B cell (primary cell): ENCODE results near the gene HOXB1. TPM values are rescaled to one million over a fixed set of nuclear protein-coding genes. Genes with fewer than 3 reads are reported as not detected.

Experiments used
- ATAC-seq: fragments of 200-7000 bp; cut with Tn5 transposase; one replicate; pipeline ENCODE4 v1.10.0; 2021; ENCODE audit warnings: low read depth, mild to moderate bottlenecking, moderate number of reproducible peaks, moderate library complexity
- CTCF ChIA-PET: fragments of 350-600 bp; sonication (Branson Sonifier 250); formaldehyde crosslinking; loops from one replicate; lab custom pipeline; 2021; ENCODE audit warnings: antibody characterized with exemption, inconsistent platforms; lab: Charles Lee
- POLR2A ChIA-PET: fragments of 350-600 bp; sonication (Branson Sonifier 250); formaldehyde crosslinking; loops from one replicate; lab custom pipeline; 2021; ENCODE audit warnings: antibody characterized with exemption; lab: Charles Lee
- DNase-seq: peaks from one replicate; pipeline ENCODE4 v3.0.0; 2013
- H2AFZ ChIP-seq: 2 replicates; pipeline ENCODE4 v1.6.1; 2012; ENCODE audit warnings: mild to moderate bottlenecking, low read depth, low read length; ENCODE audit not compliant: insufficient read depth, poor library complexity, severe bottlenecking
- H3K27ac ChIP-seq, 2 donors: 1 replicate in 1 of 2; 2 replicates in 1 of 2; pipeline ENCODE4 v1.5.1; 2012 to 2013; ENCODE audit warnings: low read length in 2 of 2, mild to moderate bottlenecking in 2 of 2, moderate library complexity in 1 of 2
- H3K27me3 ChIP-seq, 4 experiments: fragments of 200-600 bp in 1 of 4; sonication (generic) in 1 of 4; replicated peaks in 1 of 4; 1 replicate in 2 of 4; 2 replicates in 2 of 4; pipeline versions ENCODE4 v1.6.1 to v1.7.0; 2013 to 2016; ENCODE audit warnings: low read length in 3 of 4, mild to moderate bottlenecking in 2 of 4, mixed read lengths in 1 of 4, moderate library complexity in 1 of 4; ENCODE audit not compliant: insufficient read depth in 4 of 4, control insufficient read depth in 3 of 4; ENCODE audit errors: control extremely low read depth in 1 of 4
- H3K36me3 ChIP-seq, 2 experiments: replicated peaks in 1 of 2; 1 replicate in 1 of 2; 2 replicates in 1 of 2; pipeline versions ENCODE4 v1.6.1 to v1.7.1; 2013; ENCODE audit warnings: low read length in 1 of 2; ENCODE audit not compliant: insufficient read depth in 2 of 2, control insufficient read depth in 1 of 2; ENCODE audit errors: control extremely low read depth in 1 of 2, extremely low read depth in 1 of 2
- H3K4me1 ChIP-seq, 2 donors: fragments of 200-600 bp in 1 of 2; sonication (generic) in 1 of 2; 1 replicate in 1 of 2; 2 replicates in 1 of 2; pipeline versions ENCODE4 v1.5.1 to v1.6.1; 2013 to 2017; ENCODE audit warnings: low read length in 2 of 2; ENCODE audit not compliant: control insufficient read depth in 2 of 2, insufficient read depth in 2 of 2
- H3K4me2 ChIP-seq: replicated peaks from 2 replicates; pipeline ENCODE3; 2012; ENCODE audit warnings: mild to moderate bottlenecking, low read depth, low read length; ENCODE audit not compliant: poor library complexity, severe bottlenecking
- H3K4me3 ChIP-seq, 5 experiments: fragments of 200-600 bp in 1 of 5; sonication (generic) in 1 of 5; 1 replicate in 3 of 5; 2 replicates in 2 of 5; pipeline versions ENCODE4 v1.5.1 to v1.7.0; 2011 to 2016; ENCODE audit warnings: low read length in 4 of 5, mild to moderate bottlenecking in 4 of 5, low read depth in 2 of 5, control low read depth in 1 of 5, moderate library complexity in 1 of 5; ENCODE audit not compliant: insufficient read depth in 1 of 5; ENCODE audit errors: control extremely low read depth in 1 of 5, extremely low read depth in 1 of 5
- H3K79me2 ChIP-seq: fragments of 200-600 bp; sonication (generic); one replicate; pipeline ENCODE4 v1.6.0; 2016; ENCODE audit warnings: low read length; ENCODE audit not compliant: control insufficient read depth, insufficient read depth
- H3K9ac ChIP-seq: fragments of 200-600 bp; sonication (generic); 2 replicates; pipeline ENCODE4 v1.6.1; 2017; ENCODE audit warnings: mild to moderate bottlenecking, low read length, moderate library complexity
- H3K9me3 ChIP-seq, 3 donors: one replicate each; pipeline versions ENCODE4 v1.6.1 to v1.7.1; 2013; ENCODE audit warnings: low read length in 2 of 3; ENCODE audit not compliant: control insufficient read depth in 2 of 3, insufficient read depth in 1 of 3; ENCODE audit errors: control extremely low read depth in 1 of 3
- H4K20me1 ChIP-seq: 2 replicates; pipeline ENCODE4 v1.6.0; 2012; ENCODE audit warnings: mild to moderate bottlenecking, low read length; ENCODE audit not compliant: insufficient read depth, control insufficient read depth, poor library complexity, severe bottlenecking
- H3K27ac Mint-ChIP-seq: one replicate; pipeline ENCODE4 v1.8.0; 2021; ENCODE audit warnings: mixed read lengths
- H3K27me3 Mint-ChIP-seq: one replicate; pipeline ENCODE4 v1.8.0; 2021; ENCODE audit warnings: mixed read lengths
- H3K4me1 Mint-ChIP-seq: one replicate; pipeline ENCODE4 v1.8.0; 2021; ENCODE audit warnings: mixed read lengths
- H3K4me3 Mint-ChIP-seq: one replicate; pipeline ENCODE4 v1.8.0; 2021; ENCODE audit warnings: mixed read lengths
- H3K9me3 Mint-ChIP-seq: one replicate; pipeline ENCODE4 v1.8.0; 2022; ENCODE audit warnings: mixed read lengths; ENCODE audit not compliant: insufficient read depth
- CTCF ChIP-seq: fragments of 200-600 bp; IDR thresholded peaks from one replicate; pipeline ENCODE4 v1.8.0; 2022; ENCODE audit warnings: antibody characterized with exemption, mild to moderate bottlenecking
- EZH2 ChIP-seq: IDR thresholded peaks from 2 replicates; pipeline ENCODE4 v1.6.1; 2012; ENCODE audit warnings: borderline replicate concordance, low read depth, mild to moderate bottlenecking, moderate library complexity, low read length; ENCODE audit not compliant: insufficient read depth, poor library complexity, severe bottlenecking
- WGBS: methylation state at CpG from one replicate; pipeline ENCODE4 v1.1.5; 2013; ENCODE audit warnings: missing lambda C conversion rate; ENCODE audit not compliant: insufficient coverage; 5-methylcytosine and 5-hydroxymethylcytosine counted together
- intact Hi-C: fragments of 100-400 bp; cut with micrococcal nuclease; formaldehyde crosslinking; loops from one replicate; pipeline ENCODE4 v1.10.0; 2022
- polyA plus RNA-seq: library from polyadenylated mRNA; depleted of rRNA; stranded (reverse); fragments of >200 nt; gene quantifications from 2 replicates; pipeline ENCODE4 v1.2.3, GENCODE V29; 2012
- total RNA-seq, 2 donors: library from RNA; stranded (reverse); fragments of 120-200 nt in 1 of 2; gene quantifications; 1 replicate in 1 of 2; 2 replicates in 1 of 2; pipeline versions ENCODE4 v1.2.3 to v1.2.4, GENCODE V29; 2013 to 2022

Gene HOXB1
- total and polyA plus RNA-seq, 2 donors (not counting 1 experiment from before 2014, with no cell fraction given), result not detected

- Histone ChIP-seq H3K36me3 (no peaks in the 10 kb centered on the region), H3K4me1 (peaks cover 0 to 12% of the 10 kb centered on the region in 2 donors), H3K9ac (no peak overlapping the region), H3K4me2 (no peak overlapping the region), H3K9me3 (no peaks in the 10 kb centered on the region), H3K4me3 (no peak overlapping the region), H3K79me2 (no peaks in the 10 kb centered on the region), H3K27ac (no peak overlapping the region), H3K27me3 (peaks cover 0 to 10% (median 10%) of the 10 kb centered on the region in 4 experiments), H4K20me1 (no peaks in the 10 kb centered on the region), H2AFZ (no peak overlapping the region)
- H3K27me3 Mint-ChIP-seq, result peaks cover 21% of the 10 kb centered on the region
- POLR2A ChIA-PET, result interaction anchor here (0.6 kb wide), 1 partner anchor 21 kb away, joined by 4 read pairs; no protein-coding TSS in a partner anchor
- no peak for TF ChIP-seq CTCF
- no peak for TF ChIP-seq EZH2
- DNase-seq, result no peak
- 86% methylated on average over 1 of the region's 7 CpGs for WGBS
- ATAC-seq, result no peak
- no peak overlapping the region for H3K27ac Mint-ChIP-seq
- H3K9me3 Mint-ChIP-seq, result no peaks in the 10 kb centered on the region
- CTCF ChIA-PET, result interaction anchor here (0.6 kb wide), 1 partner anchor 80 kb away, joined by 3 read pairs; no protein-coding TSS in a partner anchor
- H3K4me1 Mint-ChIP-seq, result peaks cover 17% of the 10 kb centered on the region
- intact Hi-C loops, result no loop called here
- no peak overlapping the region for H3K4me3 Mint-ChIP-seq
These were observed 19.8 kb downstream of the HOXB1 start for GRCh38 chr17:48510761-48511604.

GRCh38 chr17:48510381-48510760 is 20.4 kb downstream of the HOXB1 start:
- ChIA-PET POLR2A (no interaction called here), CTCF (interaction anchor here (0.6 kb wide), 1 partner anchor 80 kb away, joined by 3 read pairs; no protein-coding TSS in a partner anchor)
- H3K4me3 ChIP-seq, result no peak overlapping the region

More at GRCh38 chr17:48510381-48510760, 20.4 kb downstream of the HOXB1 start:
- Mint-ChIP-seq H3K27me3 (peaks cover 22% of the 10 kb centered on the region), H3K9me3 (no peaks in the 10 kb centered on the region), H3K27ac (no peak overlapping the region), H3K4me1 (peaks cover 17% of the 10 kb centered on the region), H3K4me3 (no peak overlapping the region)
- Histone ChIP-seq H3K79me2 (no peaks in the 10 kb centered on the region), H3K36me3 (no peaks in the 10 kb centered on the region), H3K27me3 (peaks cover 0 to 10% (median 9%) of the 10 kb centered on the region in 4 experiments), H4K20me1 (no peaks in the 10 kb centered on the region), H3K4me2 (no peak overlapping the region), H3K4me1 (peaks cover 0 to 12% of the 10 kb centered on the region in 2 donors), H3K27ac (no peak overlapping the region), H3K9me3 (no peaks in the 10 kb centered on the region), H3K9ac (no peak overlapping the region), H2AFZ (no peak overlapping the region)
- intact Hi-C loops, result no loop called here
- no peak for DNase-seq
- no CpG with 5 or more reads among the region's 2 CpGs for WGBS
- ATAC-seq, result no peak
- TF ChIP-seq CTCF (no peak), EZH2 (no peak)
